PC-9 (cell line): ENCODE results near the gene CNNM4.

Source experiments
- CTCF ChIP-seq: fragments of 200-600 bp; sonication (generic); conservative IDR thresholded peaks from 2 replicates; pipeline ENCODE4 v1.6.1; 2017; ENCODE audit warnings: mixed run types, antibody characterized with exemption, mild to moderate bottlenecking, moderate library complexity
- EZH2 ChIP-seq: fragments of 200-600 bp; sonication (generic); IDR thresholded peaks from 2 replicates; pipeline ENCODE4 v1.8.0; 2017; ENCODE audit warnings: antibody characterized with exemption, low read depth

GRCh38 chr2:96859681-96860064 lies 99.0 kb downstream of the CNNM4 start:
- TF ChIP-seq EZH2 (no peak), CTCF (no peak)
